ENCODE measurements around the gene ZBTB7A. TPM values are rescaled to one million over a fixed set of nuclear protein-coding genes. Genes with fewer than 3 reads are reported as not detected.

Gene ZBTB7A
- total RNA-seq, 2 experiments from 2014 or later = 46.6 TPM

DNA sequence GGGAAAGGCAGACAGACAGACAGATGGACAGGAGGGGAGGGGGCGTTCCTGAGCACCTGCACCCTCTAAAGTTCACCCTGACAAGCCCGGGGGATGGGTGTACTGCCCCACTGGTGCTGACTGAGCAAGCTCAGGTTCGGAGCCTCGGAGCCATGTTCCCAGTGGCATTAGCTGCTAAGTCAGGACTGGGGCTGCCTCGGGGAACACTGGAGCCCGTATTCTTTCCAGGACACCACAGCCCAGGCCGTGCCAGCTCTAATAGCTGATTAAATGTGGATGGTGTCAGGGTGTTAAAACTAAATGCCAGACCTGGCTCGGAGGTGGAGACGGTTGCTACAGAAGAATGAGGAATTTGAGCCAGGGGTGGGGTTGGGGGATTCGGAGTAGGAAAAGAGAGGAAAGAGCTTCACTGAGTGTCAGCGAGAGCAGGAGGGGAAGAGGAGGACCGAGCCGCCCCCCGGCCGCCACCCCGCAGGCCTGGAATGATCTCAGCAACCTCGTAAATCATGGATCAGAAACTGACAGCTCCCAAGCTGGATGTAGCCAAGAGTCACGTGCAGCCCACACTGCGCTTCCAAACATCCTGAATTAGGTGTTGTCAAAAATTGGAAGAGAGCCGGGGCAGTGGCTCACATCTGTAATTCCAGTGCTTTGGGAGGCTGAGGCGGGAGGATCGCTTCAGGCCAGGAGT, 46.8 kb upstream of the ZBTB7A start:
- CTCF ChIA-PET = interaction anchor here (1.0 to 2.4 kb wide), 2 partner anchors 9 to 26 kb away, joined by 4 to 5 read pairs; no protein-coding TSS in a partner anchor
- intact Hi-C loops (cut with micrococcal nuclease) = no loop called here
- no peak overlapping the region for H3K27ac Mint-ChIP-seq

DNA sequence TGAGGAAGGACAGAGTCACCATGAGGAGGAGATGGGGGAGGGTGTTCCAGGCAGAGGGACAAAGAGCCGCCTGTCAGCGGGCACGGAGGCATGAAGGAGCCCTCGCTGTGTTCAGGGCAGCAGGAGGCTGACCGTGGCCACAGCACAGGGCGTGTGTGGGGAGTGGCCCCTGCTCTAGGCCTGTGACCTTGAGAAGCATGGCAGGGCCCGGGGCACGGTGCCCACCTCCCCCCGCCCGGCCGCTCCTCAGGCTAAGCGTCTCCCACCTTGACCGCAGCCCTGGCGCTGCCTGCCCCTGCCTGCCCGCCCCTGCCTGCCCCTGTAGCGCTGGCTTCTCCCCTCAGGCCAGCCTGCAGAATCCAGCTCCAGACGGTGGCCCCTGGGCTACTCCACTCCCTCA, 45.7 kb upstream of the ZBTB7A start:
- H3K9me3 Mint-ChIP-seq = no peaks in the 10 kb centered on the region
- no peak overlapping the region for H3K4me3 Mint-ChIP-seq
- H3K36me3 Mint-ChIP-seq (ENCODE audit: low read depth) = peaks cover 56% of the 10 kb centered on the region
- H3K27me3 Mint-ChIP-seq = no peaks in the 10 kb centered on the region
- DNase-seq (no peak), ATAC-seq (no peak)
- TF ChIP-seq, protein P1, sequence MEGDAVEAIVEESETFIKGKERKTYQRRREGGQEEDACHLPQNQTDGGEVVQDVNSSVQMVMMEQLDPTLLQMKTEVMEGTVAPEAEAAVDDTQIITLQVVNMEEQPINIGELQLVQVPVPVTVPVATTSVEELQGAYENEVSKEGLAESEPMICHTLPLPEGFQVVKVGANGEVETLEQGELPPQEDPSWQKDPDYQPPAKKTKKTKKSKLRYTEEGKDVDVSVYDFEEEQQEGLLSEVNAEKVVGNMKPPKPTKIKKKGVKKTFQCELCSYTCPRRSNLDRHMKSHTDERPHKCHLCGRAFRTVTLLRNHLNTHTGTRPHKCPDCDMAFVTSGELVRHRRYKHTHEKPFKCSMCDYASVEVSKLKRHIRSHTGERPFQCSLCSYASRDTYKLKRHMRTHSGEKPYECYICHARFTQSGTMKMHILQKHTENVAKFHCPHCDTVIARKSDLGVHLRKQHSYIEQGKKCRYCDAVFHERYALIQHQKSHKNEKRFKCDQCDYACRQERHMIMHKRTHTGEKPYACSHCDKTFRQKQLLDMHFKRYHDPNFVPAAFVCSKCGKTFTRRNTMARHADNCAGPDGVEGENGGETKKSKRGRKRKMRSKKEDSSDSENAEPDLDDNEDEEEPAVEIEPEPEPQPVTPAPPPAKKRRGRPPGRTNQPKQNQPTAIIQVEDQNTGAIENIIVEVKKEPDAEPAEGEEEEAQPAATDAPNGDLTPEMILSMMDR (IDR thresholded peaks at IDR 0.05) = no peak
- intact Hi-C loops (cut with micrococcal nuclease) = no loop called here
- peaks cover 58% of the 10 kb centered on the region for H3K4me1 Mint-ChIP-seq (ENCODE audit: low read depth)
- POLR2A ChIA-PET = no interaction called here
- no peak overlapping the region for H3K27ac Mint-ChIP-seq
- CTCF ChIA-PET = no interaction called here

More for the DNA sequence above, 46.8 kb upstream of the ZBTB7A start:
- POLR2A ChIA-PET = interaction anchor here (0.7 kb wide), 2 partner anchors 32 to 53 kb away, joined by 3 read pairs; no protein-coding TSS in a partner anchor
- no peaks in the 10 kb centered on the region for H3K27me3 Mint-ChIP-seq
- peaks cover 51% of the 10 kb centered on the region for H3K36me3 Mint-ChIP-seq (ENCODE audit: low read depth)
- H3K9me3 Mint-ChIP-seq = no peaks in the 10 kb centered on the region
- H3K4me1 Mint-ChIP-seq (ENCODE audit: low read depth) = peaks cover 52% of the 10 kb centered on the region
- no peak for ATAC-seq
- no peak for DNase-seq
- H3K4me3 Mint-ChIP-seq = no peak overlapping the region
- TF ChIP-seq, protein P1 (IDR thresholded peaks at IDR 0.05) = no peak

DNA sequence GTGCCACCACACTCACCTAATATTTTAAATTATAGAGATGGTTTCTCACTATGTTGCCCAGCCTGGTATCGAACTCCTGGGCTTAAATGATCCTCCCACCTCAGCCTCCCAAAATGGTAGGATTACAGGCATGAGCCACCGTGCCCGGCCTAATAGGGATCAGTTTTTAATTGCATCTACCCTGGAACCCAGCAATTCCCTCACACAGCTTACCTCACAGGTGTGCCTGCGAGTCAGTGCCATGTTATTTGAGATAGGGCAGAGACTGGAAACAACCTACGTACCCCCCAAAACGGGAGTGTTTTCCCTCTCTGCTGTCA, 42.9 kb upstream of the ZBTB7A start:
- CTCF ChIA-PET = interaction anchor here (1.9 kb wide), 1 partner anchor 30 kb away, joined by 9 read pairs; no protein-coding TSS in a partner anchor
- H3K9me3 Mint-ChIP-seq = peaks cover 2% of the 10 kb centered on the region
- TF ChIP-seq, protein P1 (IDR thresholded peaks at IDR 0.05) = no peak
- peak overlapping the region; percentile 94 for H3K27ac Mint-ChIP-seq
- H3K36me3 Mint-ChIP-seq (ENCODE audit: low read depth) = peaks cover 73% of the 10 kb centered on the region
- peaks cover 58% of the 10 kb centered on the region for H3K4me1 Mint-ChIP-seq (ENCODE audit: low read depth)
- POLR2A ChIA-PET = interaction anchor here (0.6 to 1.6 kb wide), 4 partner anchors 11 to 81 kb away, joined by 3 to 5 read pairs (median 4); no protein-coding TSS in a partner anchor
- ATAC-seq (no peak), DNase-seq (no peak)
- no peak overlapping the region for H3K4me3 Mint-ChIP-seq
- intact Hi-C loops (cut with micrococcal nuclease) = no loop called here
- H3K27me3 Mint-ChIP-seq = no peaks in the 10 kb centered on the region

DNA sequence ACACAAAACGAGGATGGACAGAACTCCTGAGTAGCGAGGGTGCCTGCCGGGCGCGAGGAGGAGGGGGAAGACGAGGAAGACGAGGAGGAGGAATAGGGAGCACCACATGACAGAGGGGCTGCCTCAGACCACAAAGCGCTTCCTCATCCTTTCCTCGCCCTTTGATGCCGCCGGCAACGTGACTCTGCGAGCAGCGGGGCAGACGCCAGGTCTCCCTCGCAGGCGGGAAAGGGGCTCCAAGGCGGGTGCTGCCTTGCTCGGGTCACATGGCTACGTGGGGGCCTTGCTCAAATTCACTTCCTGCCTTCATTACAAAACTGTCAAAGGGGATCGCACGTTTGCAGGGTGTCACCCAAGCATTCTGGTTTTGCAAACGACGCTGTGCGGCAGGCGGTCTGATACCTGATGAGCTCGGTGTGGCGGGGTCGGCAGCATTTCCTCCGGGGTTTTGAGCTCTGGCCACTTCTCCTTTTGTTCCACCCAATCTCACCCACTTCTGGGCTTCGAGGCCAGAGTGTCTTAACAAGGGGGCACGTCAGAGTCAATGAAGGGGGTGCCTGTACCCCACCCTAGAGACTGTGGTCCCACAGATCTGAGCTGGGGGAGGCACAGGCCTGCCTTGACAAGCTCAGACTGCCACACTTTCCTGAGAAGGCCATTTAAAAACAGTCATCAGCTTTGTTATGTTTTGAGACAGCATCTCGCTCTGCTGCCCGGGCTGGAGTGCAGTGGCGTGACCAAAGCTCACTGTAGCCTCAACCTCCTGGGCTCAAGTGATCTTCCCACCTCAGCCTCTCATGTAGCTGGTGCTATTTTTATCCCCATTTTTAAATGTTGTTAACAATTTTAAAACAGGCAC, 42.3 kb upstream of the ZBTB7A start:
- H3K4me3 Mint-ChIP-seq = peak overlapping the region; percentile 57
- H3K9me3 Mint-ChIP-seq = peaks cover 2% of the 10 kb centered on the region
- intact Hi-C loops (cut with micrococcal nuclease) = no loop called here
- peaks cover 69% of the 10 kb centered on the region for H3K36me3 Mint-ChIP-seq (ENCODE audit: low read depth)
- CTCF ChIA-PET = interaction anchor here (1.9 kb wide), 1 partner anchor 31 kb away, joined by 9 read pairs; no protein-coding TSS in a partner anchor
- POLR2A ChIA-PET = interaction anchor here (0.6 to 1.6 kb wide), 4 partner anchors 10 to 80 kb away, joined by 3 to 5 read pairs (median 4); no protein-coding TSS in a partner anchor
- ATAC-seq = peak; percentile 61
- H3K27ac Mint-ChIP-seq = peak overlapping the region; percentile 94
- DNase-seq = peak; percentile 88
- TF ChIP-seq, protein P1 (IDR thresholded peaks at IDR 0.05) = no peak
- H3K4me1 Mint-ChIP-seq (ENCODE audit: low read depth) = peaks cover 59% of the 10 kb centered on the region
- no peaks in the 10 kb centered on the region for H3K27me3 Mint-ChIP-seq

Data from activated CD8-positive, alpha-beta T cell treated with anti-CD3 and anti-CD28 coated beads for 36 hours (primary cell).